SK-N-DZ (cell line): ENCODE data around the gene METTL2B.
"Not testable (repeated sequence)": the region's sequence is repeated elsewhere in the genome, so short reads cannot be mapped to it uniquely, and the experiment has no call there.

Source experiments
- DNase-seq: peaks from one replicate; pipeline ENCODE4 v3.0.0-alpha.2; 2015; ENCODE audit warnings: low spot score
- small RNA-seq, 2 experiments: library from RNA; depleted of rRNA; stranded (forward); fragments of <200 nt; gene quantifications; one replicate each; pipeline ENCODE3, GENCODE V24; 2014

The METTL2B gene

DNA sequence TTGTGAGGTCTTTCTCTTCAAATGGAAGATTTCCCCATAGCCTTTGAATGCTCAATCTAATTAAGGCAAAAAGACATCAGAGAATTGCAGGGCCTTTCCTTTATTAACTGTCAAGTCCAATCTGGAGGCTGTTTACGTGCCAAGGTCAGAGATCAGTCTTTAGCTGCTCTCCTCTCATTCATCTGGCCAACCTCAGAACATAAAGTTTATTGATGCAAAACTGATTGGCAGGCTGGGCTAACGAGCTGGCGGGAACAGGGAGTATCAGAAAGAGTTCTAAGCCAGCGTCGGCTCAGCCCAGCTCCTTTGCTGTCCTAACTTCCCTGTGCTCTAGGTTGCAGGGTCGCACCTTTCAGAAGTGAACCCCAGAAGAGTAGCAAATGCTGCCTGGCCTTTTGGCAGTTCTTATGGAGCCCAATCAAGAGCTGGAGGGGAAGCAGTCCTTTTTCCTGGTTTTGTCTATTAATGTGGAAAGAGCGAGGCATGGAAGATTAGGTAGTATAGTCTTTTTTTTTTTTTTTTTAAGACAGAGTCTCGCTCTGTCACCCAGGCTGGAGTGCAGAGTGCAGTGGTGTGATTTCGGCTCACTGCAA lies 47.5 kb downstream of the METTL2B start:
- DNase-seq: peak; percentile 16

DNA sequence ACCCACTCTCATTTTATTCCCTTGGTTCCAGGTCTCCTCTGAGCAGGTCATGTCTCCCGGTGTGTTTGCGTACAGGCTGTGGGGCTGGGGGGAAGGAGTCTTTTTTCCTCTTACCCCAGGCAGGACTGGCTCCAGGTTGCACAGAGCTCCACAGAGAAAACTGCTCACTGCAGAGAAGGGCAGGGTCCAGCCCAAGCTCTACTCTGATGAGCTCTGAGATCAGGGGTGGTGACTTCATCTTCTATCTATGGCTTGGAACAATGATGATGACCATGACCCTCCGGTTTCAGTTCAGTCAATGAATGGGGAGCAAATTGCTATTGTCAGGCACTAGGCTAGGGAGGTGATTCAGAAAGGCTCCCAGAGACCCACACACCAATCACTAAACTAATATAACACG lies 49.0 kb downstream of the METTL2B start:
- DNase-seq: peak; percentile 7

DNA sequence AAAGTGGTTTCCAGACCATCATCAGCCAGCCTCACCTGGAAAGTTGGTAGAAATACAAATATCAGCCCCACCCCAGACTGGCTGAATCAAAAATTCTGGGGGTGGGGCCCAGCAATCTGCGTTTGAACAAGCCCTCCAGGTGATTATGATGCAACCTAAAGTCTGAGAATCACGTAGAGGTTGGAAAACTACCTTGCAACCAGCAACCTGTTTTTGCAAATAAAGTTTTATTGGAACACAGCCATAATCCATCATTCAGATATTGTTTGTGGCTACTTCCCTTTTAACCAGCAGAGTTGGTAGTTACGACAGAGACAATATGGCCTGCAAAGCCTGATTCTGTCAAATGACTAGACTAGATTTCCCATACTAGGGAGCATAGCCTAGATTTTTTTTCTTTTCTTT lies 49.5 kb downstream of the METTL2B start:
- not testable (repeated sequence) for DNase-seq

DNA sequence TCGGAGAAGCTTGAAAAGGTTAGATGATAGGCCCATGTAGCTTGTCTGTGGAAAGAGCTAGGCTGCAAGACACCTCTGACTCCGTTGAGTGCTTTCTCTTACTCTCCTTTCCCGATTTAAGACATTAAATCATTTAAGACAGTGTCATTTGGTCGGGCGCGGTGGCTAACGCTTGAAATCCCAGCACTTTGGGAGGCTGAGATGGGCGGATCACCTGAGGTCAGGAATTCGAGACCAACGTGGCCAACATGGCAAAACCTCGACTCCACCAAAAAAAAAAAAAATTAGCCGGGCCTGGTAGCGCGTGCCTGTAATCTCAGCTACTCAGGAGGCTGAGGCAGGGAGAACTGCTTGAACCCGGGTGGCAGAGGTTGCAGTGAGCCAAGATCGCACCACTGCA lies 52.6 kb downstream of the METTL2B start:
- not testable (repeated sequence) for DNase-seq

DNA sequence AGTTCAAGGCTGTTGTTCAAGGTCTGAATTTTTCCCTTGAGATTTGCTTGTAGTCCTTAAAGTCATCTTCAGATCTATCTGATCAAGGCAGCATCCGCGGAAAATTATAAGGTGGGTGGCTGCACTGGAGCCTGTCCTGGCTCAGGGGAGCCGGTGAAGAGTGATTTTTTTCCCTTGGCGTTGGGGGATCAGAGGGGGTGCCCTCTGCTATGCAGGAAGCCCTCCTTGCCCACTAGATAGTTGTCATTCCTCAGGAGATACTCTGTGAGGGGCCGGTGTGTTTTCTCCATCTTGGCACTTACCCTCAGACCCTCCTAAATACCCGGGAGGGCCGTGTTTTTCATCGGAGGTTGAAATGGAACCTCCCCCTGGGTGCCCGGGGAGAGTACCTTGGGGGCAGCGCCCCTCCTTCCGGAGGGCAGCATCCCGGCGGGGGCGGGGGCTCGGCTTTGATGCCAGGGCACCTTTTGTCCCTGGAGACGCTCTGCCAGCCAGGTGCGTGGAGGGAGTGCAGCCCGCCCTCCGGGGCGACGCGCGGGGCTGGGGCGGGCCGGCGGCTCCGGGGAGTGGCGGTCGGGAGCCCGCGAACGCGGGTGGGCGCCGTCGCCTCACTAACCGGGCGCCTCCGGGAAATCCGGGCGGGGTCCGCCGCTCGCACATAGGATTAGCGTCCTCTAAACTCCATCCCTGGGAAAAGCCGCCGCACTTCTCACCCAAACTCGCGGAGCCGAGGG lies 53.7 kb downstream of the METTL2B start:
- not testable (repeated sequence) for DNase-seq

DNA sequence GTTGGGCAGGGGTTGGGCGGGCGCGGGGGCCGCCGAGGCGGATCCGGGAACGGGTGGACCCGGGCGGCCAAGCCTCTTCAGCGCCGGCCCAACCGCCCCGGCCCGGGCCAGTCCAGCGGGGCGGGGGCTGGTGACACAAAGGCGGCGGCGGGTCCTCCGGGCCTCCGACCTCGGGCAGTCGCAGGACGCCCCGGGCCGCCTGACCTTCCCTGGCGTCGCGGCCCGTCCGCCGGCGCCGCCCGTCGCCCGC lies 54.2 kb downstream of the METTL2B start:
- no peak for DNase-seq

DNA sequence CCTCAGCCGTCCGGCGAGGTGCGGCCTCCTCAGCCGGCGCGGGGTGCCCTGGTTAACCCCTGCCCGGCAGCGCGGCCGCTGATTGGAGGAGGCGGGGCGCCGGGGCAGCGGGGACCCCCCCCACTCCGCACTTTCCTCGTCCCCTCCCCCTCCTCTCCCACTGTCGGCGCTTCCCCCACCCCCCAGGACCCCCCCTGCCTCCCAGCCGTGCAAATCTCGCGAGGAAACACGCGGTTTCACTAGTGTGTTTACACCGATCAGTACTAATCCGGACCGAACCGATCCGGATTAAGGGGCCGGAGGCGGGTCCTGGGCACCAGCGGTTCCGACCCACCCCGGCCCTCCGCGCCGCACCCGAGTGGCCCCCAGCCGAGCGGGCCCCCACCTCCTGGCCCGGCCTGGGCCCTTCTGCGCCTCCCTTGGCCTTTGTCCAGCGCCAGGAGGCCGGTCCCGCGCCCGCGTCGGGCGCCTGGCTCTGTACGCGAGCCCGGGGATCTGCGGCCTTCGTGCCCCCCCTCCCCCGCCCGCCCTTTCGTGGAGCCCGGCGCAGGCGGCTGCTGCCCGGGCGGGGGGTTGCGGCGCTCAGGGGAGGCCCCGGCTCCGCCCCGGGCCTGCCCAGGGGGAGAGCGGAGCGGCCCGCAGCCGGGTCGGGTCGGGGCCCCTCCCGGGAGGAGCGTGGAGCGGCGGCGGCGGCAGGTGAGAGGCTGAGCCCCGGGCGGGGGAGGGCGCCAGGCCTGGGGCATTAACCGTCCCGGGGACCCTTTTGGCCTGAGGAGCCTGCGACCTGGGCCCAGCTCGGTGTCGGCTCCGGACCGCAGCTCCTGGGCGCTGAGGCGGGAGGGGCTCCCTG lies 54.8 kb downstream of the METTL2B start:
- peak; percentile 72 for DNase-seq

DNA sequence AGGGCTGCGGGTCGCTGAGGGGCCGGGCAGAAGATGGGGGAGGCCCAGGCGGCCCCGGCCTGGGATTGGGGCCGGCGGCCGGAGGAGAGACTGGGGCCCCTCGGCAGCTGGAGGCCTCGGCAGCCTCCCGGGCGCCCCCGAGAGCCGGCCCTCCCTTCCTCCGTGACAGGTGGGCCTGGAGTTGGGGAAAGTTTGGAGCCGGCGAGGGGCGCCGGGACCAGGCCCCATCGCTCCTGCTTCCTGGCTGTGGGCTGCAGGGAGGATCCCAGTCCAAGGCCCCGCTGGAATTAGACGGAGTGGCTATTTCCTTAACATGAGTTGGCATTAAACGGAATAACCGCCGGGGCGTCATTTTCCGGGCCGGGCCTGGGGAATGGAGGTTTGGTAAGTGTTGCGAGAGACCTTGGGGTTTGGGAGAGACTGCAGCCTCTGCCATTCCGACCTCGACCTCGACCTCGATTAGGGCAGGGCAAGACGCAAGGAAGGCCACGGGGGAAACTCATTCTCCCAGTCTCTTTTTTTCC lies 55.5 kb downstream of the METTL2B start:
- DNase-seq: peak; percentile 16

DNA sequence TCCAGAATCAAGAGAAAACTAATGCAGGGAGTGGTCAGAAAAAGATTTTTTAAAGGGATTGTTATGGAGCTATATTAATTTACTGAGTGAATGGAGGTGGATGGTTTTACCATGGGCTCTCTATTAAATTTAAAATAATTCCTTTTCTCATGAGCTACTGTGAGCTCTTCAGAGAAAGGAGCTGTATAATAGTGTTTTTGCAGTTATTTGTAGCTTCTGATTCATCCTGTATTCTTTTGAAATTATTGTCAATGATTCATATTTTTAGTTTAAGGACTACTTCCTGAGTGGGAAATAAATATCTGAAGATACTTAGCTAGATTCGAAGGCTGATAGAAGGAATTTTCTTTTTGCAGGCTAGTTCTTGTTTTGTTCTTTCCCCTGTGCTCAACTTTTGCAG lies 56.4 kb downstream of the METTL2B start:
- not testable (repeated sequence) for DNase-seq

DNA sequence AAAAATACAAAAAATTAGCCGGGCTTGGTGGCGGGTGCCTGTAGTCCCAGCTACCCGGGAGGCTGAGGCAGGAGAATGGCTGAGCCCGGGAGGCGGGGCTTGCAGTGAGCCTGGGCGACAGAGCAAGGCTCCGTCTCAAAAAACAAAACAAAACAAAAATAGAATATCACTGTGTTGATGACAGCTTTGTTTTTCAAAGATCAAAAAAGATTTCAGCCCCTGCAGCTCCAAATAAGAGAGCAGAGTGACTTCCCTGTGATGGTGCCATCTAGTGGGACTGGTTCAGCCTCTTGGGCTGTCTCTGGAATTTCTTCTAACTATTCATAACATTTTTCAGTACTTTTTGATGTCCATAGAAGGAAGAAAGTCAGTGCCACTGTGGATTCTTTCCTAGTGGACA lies 60.9 kb downstream of the METTL2B start:
- DNase-seq: not testable (repeated sequence)

DNA sequence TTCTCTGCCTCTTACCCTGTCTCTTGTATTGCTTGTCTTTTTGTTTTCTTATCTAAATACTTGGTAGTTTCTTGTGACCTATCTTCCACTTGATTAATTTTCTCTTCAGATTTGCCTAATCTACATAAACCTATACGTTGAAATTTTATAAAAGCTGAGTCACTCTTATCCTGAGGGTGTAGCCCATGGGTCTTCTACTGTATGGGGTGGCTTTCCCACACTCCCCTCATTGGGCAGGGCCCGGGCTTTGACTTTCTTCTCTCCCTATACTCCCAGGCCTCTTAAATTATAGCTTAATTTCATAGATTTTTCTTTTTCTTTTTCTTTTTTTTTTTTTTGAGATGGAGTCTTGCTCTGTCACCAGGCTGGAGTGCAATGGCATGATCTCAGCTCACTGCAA lies 66.0 kb downstream of the METTL2B start:
- not testable (repeated sequence) for DNase-seq

DNA sequence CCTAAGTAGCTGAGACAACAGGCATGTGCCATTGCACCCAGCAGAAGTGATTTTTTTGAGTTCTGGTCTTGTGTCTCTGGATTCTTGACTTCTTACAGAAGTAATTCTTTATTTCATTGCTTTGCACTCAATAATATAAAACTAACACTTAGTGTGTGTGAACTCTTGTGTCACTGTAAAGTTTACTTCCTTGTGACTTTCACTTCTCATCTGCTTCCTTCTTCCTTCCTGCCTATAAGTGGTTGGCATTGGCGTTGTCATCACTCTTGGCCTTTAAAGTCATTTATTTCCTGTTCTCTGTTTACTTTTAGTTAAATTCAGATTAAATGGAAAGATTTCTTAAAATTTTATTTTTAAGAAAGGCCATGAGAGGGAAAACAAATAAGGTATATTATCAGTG lies 66.8 kb downstream of the METTL2B start:
- DNase-seq: not testable (repeated sequence)

DNA sequence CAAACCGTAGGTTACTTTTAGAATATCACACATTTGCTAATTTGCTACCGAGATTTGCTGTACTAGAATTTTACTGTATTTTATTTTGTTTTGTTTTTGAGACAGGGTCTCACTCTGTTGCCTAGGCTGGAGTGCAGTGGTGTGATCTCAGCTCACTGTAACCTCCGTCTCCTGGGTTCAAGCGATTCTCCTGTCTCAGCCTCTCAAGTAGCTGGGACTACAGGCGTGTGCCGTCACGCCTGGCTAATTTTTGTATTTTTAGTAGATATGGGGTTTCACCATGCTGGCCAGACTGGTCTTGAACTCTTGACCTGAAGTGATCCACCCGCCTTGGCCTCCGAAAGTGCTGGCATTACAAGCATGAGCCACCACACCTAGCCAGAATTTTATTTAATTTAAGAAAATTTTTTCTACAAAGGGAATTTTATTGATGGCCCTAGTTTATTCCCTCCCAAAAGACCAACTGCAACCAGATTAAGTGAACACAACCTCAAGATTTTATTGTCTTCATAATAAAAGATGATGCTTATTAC lies 69.8 kb downstream of the METTL2B start:
- not testable (repeated sequence) for DNase-seq

DNA sequence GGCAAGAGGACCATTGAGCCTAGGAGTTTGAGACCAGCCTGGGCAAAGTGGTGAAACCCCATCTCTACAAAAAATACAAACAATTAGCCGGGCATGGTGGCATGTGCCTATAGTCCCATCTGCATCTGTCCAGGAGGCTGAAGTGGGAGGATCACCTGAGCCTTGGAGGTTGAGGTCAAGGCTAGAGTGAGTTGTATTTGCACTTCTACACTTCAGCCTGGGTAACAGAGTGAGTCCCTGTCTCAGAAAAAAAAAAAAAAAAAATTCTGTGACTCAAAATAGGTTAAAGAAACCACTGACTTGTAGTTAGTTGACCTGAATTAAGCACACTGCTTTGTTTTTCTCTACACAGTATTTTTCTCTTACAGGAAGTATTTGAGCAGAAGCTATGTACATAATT lies 74.4 kb downstream of the METTL2B start:
- DNase-seq: no peak

DNA sequence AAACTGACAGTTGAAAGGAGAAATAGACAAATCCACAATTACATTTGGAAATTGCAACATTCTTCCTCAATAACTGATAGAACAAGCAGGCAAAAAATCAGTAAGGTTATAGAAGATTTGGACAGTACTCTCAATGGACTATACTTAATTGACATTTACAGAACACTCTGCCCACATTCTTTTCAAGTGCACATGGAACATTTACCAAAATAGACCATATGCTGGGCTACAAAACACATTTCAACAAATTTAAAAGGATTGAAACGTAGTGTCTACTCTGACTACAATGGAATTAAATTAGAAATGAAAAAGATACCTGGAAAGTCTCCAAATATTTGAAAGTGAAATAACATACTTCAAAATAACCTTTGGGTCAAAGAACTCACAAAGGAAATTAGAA lies 77.8 kb downstream of the METTL2B start:
- DNase-seq: not testable (repeated sequence)

Small RNA genes lying within 50 kb of the gene (small RNA-seq; reads per million reads assigned to genes)
- gene AC010655.1 (0 reads per million in 2 experiments), gene AC010655.2 (0 reads per million in 2 experiments), gene RF00017 (0 reads per million in 2 experiments), gene RNU7-54P (0 reads per million in 2 experiments)
